PC-3 (cell line): Measurements from ENCODE around the gene DDT. TPM values are rescaled to one million over a fixed set of nuclear protein-coding genes. Genes with fewer than 3 reads are reported as not detected.
"Not testable (repeated sequence)": the region's sequence is repeated elsewhere in the genome, so short reads cannot be mapped to it uniquely, and the experiment has no call there.

Source experiments
- ATAC-seq: fragments of 200-7000 bp; cut with Tn5 transposase; 2 replicates; pipeline ENCODE4 v1.9.1; 2020; ENCODE audit warnings: mild to moderate bottlenecking, moderate library complexity
- BruUV-seq: library from RNA; stranded (reverse); fragments of 400-500 nt; replicated peaks from 2 replicates; lab custom pipeline; 2021; lab: Mats Ljungman, UMichigan
- CTCF ChIA-PET: fragments of 300-600 bp; sonication (Branson Sonifier 250); formaldehyde crosslinking; loops from one replicate; lab custom pipeline; 2022; ENCODE audit warnings: antibody characterized with exemption; lab: Charles Lee
- POLR2A ChIA-PET: fragments of 300-600 bp; sonication (Branson Sonifier 250); formaldehyde crosslinking; loops from one replicate; lab custom pipeline; 2022; ENCODE audit warnings: antibody characterized with exemption; ENCODE audit not compliant: unreplicated experiment; lab: Charles Lee
- DNase-seq: peaks from one replicate; pipeline ENCODE4 v3.0.0-alpha.2; 2015
- H2AFZ ChIP-seq: fragments of 300-600 bp; sonication (generic); 2 replicates; pipeline ENCODE4 v1.6.0; 2016; ENCODE audit warnings: antibody characterized with exemption, low read length
- H3F3A ChIP-seq: fragments of 300-600 bp; sonication (generic); one replicate; pipeline ENCODE4 v1.6.0; 2017; ENCODE audit warnings: antibody characterized with exemption, low read length, control low read depth, mild to moderate bottlenecking; ENCODE audit not compliant: unreplicated experiment
- H3K27ac ChIP-seq: fragments of 300-600 bp; sonication (generic); 2 replicates; pipeline ENCODE4 v1.5.1; 2016; ENCODE audit warnings: mild to moderate bottlenecking, low read length
- H3K27me3 ChIP-seq: fragments of 300-600 bp; sonication (generic); 2 replicates; pipeline ENCODE4 v1.6.1; 2016; ENCODE audit warnings: low read length, mixed read lengths
- H3K36me3 ChIP-seq: fragments of 300-600 bp; sonication (generic); 2 replicates; pipeline ENCODE4 v1.6.1; 2016; ENCODE audit warnings: low read depth, mixed run types, low read length, mixed read lengths
- H3K4me1 ChIP-seq: fragments of 300-600 bp; sonication (generic); 2 replicates; pipeline ENCODE4 v1.5.1; 2016; ENCODE audit warnings: low read length; ENCODE audit not compliant: insufficient read depth
- H3K4me2 ChIP-seq: fragments of 300-600 bp; sonication (generic); 2 replicates; pipeline ENCODE4 v1.6.0; 2016; ENCODE audit warnings: low read length
- H3K4me3 ChIP-seq: fragments of 300-600 bp; sonication (generic); 2 replicates; pipeline ENCODE4 v1.5.1; 2016; ENCODE audit warnings: mild to moderate bottlenecking, low read length, mixed read lengths
- H3K79me2 ChIP-seq: fragments of 300-600 bp; sonication (generic); 2 replicates; pipeline ENCODE4 v1.6.1; 2017; ENCODE audit warnings: low read length, mixed read lengths
- H3K9ac ChIP-seq: fragments of 300-600 bp; sonication (generic); 2 replicates; pipeline ENCODE4 v1.6.0; 2016; ENCODE audit warnings: mild to moderate bottlenecking, low read length
- H3K9me2 ChIP-seq: fragments of 300-600 bp; sonication (generic); replicated peaks from 2 replicates; pipeline ENCODE4 v1.6.1; 2016; ENCODE audit warnings: mixed run types, low read length, mixed read lengths
- H3K9me3 ChIP-seq: fragments of 300-600 bp; sonication (generic); 2 replicates; pipeline ENCODE4 v1.6.1; 2016; ENCODE audit warnings: low read length, mixed read lengths
- H4K20me1 ChIP-seq: fragments of 300-600 bp; sonication (generic); 2 replicates; pipeline ENCODE4 v1.6.1; 2016; ENCODE audit warnings: low read length, mixed read lengths
- EZH2 ChIP-seq: fragments of 300-600 bp; sonication (generic); IDR thresholded peaks from one replicate; pipeline ENCODE4 v1.6.1; 2017; ENCODE audit warnings: antibody characterized with exemption, mild to moderate bottlenecking, low read length; ENCODE audit not compliant: unreplicated experiment
- EZH2phosphoT487 ChIP-seq: fragments of 300-600 bp; sonication (generic); IDR thresholded peaks from 2 replicates; pipeline ENCODE4 v1.6.1; 2018; ENCODE audit warnings: mild to moderate bottlenecking, antibody characterized with exemption, low read length, borderline replicate concordance
- intact Hi-C: fragments of 100-400 bp; cut with micrococcal nuclease; formaldehyde crosslinking; loops from 2 replicates; pipeline ENCODE4 v1.9.0; 2023
- total RNA-seq: library from RNA; depleted of rRNA; stranded (reverse); fragments of >200 nt; gene quantifications from 2 replicates; pipeline ENCODE4 v1.2.3, GENCODE V29; 2014
- TF ChIP-seq, protein P1 (sequence below): fragments of 300-600 bp; sonication (generic); conservative IDR thresholded peaks from 2 replicates; pipeline ENCODE4 v1.5.1; 2017; ENCODE audit warnings: antibody characterized with exemption, low read depth, mild to moderate bottlenecking, low read length

The DDT gene
- total RNA-seq, 1 experiment from 2014 or later, result 203 TPM

DNA sequence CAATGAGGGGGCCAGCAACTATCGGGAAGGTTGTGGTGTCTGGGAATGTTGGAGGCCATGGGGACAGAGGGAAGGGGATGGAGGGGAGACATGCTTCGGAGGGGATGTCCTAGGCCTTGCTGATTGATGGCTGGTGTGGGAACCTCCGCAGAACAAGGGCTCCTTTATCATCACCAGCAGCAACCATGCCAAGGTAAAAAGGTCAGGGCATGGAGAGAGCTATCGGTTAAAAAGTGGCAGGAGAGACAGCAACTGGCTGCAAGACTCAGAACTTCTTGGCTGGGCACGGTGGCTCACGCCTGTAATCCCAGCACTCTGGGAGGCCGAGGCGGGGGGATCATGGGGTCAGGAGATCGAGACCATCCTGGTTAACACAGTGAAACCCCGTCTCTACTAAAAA lies 28.0 kb upstream of the DDT start:
- ATAC-seq (no peak), DNase-seq (no peak)
- no peaks in the 10 kb centered on the region for H3K79me2 ChIP-seq
- no peaks in the 10 kb centered on the region for H3K4me1 ChIP-seq
- H3F3A ChIP-seq, result no peaks in the 10 kb centered on the region
- no peak overlapping the region for H3K4me3 ChIP-seq
- H4K20me1 ChIP-seq, result no peaks in the 10 kb centered on the region
- no peak overlapping the region for H3K4me2 ChIP-seq
- H3K9me3 ChIP-seq, result no peaks in the 10 kb centered on the region
- intact Hi-C loops, result no loop called here
- H3K27me3 ChIP-seq, result no peaks in the 10 kb centered on the region
- H3K9ac ChIP-seq, result no peak overlapping the region
- no peaks in the 10 kb centered on the region for H3K36me3 ChIP-seq
- BruUV-seq, result no TSS peak
- ChIA-PET CTCF (no interaction called here), POLR2A (no interaction called here)
- H2AFZ ChIP-seq, result no peak overlapping the region
- H3K9me2 ChIP-seq, result no peaks in the 10 kb centered on the region
- TF ChIP-seq, protein P1, sequence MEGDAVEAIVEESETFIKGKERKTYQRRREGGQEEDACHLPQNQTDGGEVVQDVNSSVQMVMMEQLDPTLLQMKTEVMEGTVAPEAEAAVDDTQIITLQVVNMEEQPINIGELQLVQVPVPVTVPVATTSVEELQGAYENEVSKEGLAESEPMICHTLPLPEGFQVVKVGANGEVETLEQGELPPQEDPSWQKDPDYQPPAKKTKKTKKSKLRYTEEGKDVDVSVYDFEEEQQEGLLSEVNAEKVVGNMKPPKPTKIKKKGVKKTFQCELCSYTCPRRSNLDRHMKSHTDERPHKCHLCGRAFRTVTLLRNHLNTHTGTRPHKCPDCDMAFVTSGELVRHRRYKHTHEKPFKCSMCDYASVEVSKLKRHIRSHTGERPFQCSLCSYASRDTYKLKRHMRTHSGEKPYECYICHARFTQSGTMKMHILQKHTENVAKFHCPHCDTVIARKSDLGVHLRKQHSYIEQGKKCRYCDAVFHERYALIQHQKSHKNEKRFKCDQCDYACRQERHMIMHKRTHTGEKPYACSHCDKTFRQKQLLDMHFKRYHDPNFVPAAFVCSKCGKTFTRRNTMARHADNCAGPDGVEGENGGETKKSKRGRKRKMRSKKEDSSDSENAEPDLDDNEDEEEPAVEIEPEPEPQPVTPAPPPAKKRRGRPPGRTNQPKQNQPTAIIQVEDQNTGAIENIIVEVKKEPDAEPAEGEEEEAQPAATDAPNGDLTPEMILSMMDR, result no peak
- TF ChIP-seq EZH2phosphoT487, result no peak
- no peak for TF ChIP-seq EZH2
- no peak overlapping the region for H3K27ac ChIP-seq

DNA sequence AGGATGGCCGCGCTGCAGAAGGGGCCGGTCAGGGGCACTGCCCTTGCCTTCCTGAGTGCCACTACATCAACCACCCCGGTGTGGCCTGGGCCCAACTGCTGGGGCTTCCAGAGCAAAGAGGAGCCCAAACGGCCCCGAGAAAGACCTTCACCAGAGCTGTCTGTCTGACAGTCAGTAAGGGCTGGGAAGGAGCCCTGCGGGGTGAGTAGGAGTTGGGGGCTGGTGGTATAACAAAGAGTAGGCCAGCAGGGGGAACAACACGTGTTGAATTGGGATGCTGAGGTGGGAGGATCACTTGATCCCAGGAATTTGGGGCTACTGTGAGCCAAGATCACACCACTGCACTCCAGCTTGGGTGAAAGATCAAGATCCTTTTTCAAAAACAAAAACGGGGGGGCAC lies 27.1 kb upstream of the DDT start:
- ChIA-PET POLR2A (no interaction called here), CTCF (no interaction called here)
- Histone ChIP-seq H2AFZ (no peak overlapping the region), H3F3A (no peaks in the 10 kb centered on the region), H3K79me2 (no peaks in the 10 kb centered on the region), H3K27ac (no peak overlapping the region), H3K36me3 (no peaks in the 10 kb centered on the region), H4K20me1 (no peaks in the 10 kb centered on the region), H3K9me3 (no peaks in the 10 kb centered on the region), H3K9me2 (no peaks in the 10 kb centered on the region), H3K4me3 (no peak overlapping the region), H3K9ac (no peak overlapping the region), H3K27me3 (no peaks in the 10 kb centered on the region), H3K4me2 (no peak overlapping the region), H3K4me1 (no peaks in the 10 kb centered on the region)
- no peak for DNase-seq
- intact Hi-C loops, result no loop called here
- no peak for TF ChIP-seq EZH2
- TF ChIP-seq, protein P1, result no peak
- TF ChIP-seq EZH2phosphoT487, result no peak
- ATAC-seq, result no peak
- no TSS peak for BruUV-seq

DNA sequence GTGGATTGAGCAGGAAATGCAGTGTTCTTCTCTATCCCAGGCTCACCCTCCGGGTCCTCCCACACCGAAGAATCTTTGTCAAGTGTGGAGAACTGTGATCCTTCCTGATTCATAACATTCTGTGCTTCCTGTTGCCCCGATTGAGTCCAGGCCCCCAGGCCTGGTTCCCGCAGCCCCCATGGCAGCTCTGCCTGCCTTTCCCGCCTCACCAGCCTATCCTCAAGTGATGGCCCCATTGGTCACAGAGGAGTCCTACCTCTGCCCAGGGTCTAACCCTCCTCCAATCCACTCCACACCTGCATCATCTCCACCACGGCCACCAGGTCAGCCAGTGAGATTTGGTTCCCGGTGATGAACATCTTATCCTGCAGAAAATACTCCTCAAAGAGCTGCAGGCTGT lies 25.5 kb upstream of the DDT start:
- POLR2A ChIA-PET, CTCF ChIA-PET: not testable (repeated sequence)

More for the DNA sequence above, 25.5 kb upstream of the DDT start:
- H3K27ac ChIP-seq, H3K27me3 ChIP-seq, BruUV-seq, H3K36me3 ChIP-seq, H4K20me1 ChIP-seq, H3F3A ChIP-seq, H3K4me2 ChIP-seq, H3K4me1 ChIP-seq, H3K9ac ChIP-seq, H2AFZ ChIP-seq, H3K4me3 ChIP-seq, ATAC-seq, H3K9me3 ChIP-seq, H3K79me2 ChIP-seq, intact Hi-C loops, H3K9me2 ChIP-seq, DNase-seq: not testable (repeated sequence)
